DMS79 treated with DMSO at 0.1 percent for 48 hours (cell line): ENCODE data around the gene DOCK9.

ENCODE experiments used
- DNase-seq: peaks from one replicate; lab custom pipeline; 2025; lab: John Stamatoyannopoulos, UW

DOCK9 gene

DNA sequence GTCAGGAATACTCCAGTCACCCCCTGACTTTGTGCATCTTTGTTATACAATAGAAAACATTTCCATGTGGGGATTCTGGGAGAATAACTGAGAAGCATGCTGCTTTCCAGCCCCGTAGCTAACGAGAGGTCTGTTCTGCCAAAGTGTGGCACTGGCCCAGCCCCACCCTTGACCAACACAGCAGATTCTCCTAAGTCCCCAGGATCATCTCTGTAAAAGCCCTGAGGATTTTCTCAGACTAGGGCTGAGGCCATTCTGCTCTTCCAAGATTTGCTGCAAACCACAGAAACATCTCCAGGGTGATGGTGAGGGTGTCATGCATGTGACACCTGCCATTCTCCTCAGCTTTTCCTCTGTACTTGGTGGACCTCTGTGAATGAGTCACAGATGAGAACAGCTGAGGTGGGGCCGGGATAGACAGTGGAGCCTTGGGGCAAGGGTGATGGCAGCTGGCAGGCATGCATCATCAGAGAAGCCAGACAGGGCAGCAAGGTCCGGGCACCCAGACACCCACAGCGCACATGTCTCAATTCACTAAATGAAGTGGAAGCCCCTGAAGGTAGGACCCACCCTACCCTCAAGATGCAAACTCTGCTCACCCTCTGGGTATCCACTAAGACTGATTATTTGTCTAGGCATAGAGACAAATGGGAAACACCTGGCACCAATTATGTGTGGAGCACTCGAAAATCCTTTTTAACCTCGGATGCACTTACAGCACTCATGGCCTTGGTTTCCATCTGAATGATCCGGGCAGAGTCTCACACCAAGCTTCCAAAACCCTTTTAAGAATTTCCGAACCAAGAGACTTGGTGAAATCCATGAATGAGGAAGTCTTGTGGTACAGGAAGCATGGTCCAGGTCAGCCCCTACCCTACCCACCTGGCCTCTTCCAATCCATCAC lies 20.1 kb upstream of the DOCK9 start:
- DNase-seq = peak; percentile 82

DNA sequence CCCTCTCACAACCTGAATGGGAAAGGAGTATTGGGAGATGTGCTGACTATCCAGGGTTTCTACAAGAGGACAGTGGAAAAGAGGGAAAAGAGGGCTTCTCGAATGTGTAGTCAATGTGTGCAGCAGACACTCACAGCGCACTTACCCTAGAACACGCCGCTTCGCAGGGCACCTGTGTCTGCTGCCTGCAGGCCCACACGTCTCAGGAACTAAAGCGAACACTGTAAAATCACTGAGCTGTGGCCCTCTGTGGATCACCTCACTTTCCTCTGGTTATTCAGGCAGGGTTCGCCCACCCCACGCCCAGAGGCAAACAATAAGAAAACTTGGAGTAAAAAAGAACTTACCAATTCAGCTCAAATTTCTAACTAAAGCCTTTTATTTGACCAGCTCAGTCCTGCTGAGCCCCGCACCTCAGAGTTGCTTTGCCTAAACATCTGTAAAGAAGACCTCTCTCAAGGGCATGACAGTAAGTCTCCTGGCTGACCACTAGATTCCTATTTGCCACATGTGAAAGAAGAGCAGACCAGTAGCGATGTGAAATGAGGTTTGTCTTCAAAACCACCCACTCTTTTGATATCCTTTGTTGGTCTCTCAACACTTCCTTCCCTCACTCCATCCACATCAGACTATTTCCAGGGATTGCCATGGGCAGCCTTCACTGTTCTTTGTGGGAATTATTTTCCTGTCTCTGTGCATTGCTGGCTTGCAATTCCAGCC lies 19.3 kb upstream of the DOCK9 start:
- no peak for DNase-seq

DNA sequence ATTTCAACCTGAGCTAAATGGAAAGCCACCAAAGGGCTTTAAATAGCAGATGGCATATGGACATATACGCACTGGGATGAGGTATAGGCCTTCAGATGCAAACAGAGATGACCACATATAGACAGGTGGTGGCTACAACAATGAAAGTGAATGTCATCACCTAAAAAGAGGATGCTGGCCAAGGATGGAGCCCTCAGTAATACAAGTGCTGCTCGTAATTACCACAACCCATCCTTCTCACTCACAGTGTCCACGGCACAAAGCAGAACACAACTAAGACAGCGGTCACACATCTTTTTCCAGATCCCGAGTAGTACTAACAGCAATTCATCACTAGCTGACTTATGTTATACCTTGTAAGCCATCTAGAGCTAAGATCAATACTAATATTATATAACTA lies 18.2 kb upstream of the DOCK9 start:
- DNase-seq = no peak

DNA sequence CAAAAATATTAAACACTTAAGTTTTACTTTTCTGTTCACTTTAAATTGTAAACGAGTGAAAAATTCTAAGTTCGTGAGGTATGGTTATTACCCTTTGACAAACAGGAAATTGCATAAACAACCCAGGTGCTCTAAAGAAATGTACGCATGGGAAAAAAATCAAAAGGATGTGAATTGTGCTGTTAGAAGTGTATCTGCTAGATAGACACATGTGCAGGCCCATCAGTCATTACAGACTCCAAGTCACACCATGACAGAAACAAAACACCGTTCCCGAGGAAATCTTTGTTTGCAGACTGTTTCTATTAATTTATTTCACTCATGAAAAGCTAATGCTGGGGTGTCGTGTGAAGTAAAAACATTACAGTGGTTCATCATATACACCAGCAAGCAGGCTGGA lies 17.0 kb upstream of the DOCK9 start:
- no peak for DNase-seq

DNA sequence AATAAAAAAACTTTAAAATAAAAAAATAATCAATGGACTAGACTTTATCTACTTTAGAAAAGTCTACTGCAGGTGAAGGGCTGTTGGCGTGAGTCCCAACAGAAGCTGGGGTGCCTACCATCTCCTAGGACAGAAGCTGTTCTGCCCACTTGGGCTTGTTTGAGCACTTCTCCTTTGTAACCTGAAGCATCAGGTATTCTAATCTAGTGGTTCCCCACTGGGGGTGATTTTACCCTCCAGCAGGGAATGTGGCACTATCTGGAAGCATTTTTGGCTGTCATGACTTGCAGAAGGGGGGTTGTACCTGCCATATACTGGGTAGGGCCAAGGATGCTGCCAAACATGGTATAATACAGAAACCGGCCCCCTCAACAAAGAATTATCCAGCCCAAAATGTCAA lies 16.2 kb upstream of the DOCK9 start:
- peak; percentile 72 for DNase-seq

DNA sequence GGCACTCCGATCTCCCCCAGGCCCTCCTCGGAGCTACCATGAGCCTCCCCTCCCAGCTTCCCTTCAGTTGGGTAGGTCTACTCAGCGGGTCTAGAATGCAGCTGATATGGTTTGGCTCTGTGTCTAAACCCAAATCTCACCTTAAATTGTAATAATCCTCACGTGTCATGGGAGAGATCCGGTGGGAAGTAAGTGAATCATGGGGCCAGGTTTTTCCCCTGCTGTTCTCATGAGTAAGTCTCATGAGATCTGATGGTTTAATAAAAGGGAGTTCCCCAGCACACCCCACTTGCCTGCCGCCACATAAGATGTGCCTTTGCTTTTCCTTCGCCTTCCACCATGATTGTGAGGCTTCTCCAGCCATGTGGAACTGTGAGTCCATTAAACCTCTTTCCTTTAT lies 14.5 kb upstream of the DOCK9 start:
- DNase-seq = no peak

DNA sequence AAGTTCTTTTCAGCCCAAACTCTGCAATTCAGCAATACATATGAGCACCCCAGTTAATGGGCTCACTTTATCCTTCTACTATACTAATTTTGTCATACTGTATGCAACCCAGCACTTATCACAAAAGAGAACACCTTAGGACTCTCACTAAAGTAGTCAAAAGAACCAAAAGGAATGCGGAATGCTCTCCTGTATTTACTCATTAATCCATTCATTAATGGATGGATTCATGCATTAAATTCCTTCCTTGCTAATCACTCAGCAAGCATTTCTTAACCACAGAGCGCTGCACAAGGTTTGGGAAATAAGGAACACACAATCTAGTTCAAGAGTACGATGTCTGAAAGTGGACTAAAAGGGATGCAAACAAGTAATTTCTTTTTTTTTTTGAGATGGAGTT lies 12.8 kb upstream of the DOCK9 start:
- DNase-seq = no peak

DNA sequence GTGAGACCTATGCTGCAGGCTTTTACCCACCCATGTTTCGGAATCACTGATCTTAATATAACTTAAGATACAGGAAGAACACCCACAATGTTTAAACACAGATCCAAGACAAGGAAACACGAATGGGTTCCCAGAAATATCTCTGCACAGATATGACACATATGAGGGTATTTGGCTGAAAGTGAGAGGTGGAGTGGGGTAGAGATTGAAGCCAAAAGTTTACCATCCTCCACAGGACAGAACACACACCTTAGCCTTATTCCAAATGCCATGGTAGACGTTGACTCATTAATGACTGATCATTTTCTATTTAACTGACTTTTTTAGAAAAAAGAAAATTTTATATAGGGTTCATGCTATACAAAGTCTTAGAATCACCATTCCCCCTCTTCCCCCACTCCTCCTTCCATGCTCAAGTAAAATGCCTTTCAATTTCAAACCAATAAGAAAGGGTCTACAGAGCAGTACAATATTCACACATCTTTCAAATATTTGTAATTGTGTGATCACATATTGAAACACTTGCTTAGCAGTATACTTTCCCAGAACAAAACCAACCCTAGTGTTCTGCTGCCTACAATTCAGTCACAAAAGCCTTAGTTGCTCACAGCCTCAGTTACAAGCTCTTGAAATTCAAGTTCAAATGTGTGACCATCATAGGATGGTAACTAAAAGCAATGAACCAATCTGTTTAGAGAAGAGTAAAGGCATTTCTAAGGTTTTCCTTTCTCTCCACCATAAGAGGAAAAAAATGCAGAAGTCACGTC lies 11.8 kb upstream of the DOCK9 start:
- DNase-seq = no peak

DNA sequence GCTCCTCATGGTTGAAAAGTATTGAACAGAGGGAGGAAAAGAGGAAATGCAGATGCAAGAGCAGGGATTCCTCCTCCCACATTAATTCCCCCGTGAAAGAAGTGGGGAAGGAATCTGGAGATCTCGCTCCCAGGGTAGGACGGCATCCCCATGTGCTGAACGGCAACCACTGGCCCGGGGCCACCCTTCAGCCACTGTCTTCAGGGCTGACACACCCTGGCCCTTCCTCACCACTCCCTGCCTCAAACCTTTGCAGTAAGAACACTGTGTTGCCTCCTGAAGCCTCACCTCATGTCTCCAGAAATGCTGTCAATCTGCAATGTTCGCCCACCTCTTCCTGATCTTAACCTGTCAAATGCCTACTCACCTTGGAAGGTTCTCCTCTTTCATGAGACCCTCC lies 10.9 kb upstream of the DOCK9 start:
- DNase-seq = no peak

DNA sequence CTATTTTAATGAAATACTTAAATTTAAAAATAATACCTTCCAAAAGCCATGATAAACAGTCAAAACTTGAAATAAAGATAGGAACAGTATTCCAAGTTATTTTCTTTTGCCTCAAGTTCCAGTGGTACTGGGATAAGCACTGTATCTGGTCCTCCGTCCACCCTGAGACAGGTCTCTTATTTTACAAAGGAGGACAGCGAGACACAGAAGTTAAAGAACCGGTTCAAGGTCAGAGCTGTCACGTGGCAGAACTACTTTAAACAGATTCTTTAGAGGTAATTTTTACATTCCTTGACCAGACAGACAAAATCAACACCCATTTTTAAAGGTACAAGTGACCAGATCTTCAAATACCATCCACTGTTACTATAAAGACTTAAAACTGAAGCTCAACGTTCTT lies 10.4 kb upstream of the DOCK9 start:
- DNase-seq = no peak

DNA sequence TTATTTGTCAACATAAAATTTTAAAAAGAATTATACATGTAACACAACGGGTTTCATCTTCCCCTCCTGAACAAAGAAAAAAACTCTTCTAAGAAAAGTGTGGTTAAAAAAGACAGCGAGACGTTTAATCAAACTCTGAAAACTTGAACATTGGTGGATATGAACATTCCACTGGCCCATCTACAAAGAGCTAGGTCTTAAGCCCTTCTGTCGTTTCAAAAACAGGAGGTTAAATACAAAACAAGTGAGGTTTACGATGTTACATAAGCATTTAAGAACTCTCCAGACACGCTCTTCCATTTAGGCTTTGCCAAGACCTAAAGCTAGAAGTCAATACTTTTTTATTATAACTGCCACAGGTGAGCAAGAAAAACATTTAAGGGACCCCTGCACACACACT lies 9.4 kb upstream of the DOCK9 start:
- DNase-seq = peak; percentile 67

DNA sequence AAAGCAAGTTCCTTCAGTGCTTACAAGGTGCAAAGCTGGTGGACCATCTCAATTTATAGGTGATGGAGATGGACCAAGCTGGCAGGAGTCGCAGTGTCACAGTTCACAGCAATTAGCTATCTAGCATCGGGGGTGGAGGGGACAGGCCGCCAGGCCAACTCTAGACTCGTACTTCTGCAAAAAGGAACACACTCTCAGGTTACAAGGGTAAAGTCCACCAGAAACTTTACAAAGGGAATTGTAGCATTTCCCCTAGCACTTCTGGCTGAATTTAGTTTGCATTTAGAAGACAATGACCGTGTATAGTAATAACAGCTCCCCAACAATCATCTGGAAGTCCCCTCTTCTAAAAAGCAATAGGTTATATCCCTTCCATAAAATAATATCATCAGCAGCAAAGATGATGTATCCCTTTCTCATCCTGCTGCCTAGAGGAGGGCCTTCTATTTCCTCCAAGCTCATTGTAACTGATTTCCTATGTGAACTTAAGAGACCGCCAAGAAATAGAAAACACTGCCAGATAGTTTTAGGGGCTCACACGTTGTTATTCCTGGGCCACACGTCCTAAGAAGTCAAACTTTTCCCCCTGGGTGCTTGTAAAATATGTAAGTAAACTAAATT lies 8.5 kb upstream of the DOCK9 start:
- no peak for DNase-seq

DNA sequence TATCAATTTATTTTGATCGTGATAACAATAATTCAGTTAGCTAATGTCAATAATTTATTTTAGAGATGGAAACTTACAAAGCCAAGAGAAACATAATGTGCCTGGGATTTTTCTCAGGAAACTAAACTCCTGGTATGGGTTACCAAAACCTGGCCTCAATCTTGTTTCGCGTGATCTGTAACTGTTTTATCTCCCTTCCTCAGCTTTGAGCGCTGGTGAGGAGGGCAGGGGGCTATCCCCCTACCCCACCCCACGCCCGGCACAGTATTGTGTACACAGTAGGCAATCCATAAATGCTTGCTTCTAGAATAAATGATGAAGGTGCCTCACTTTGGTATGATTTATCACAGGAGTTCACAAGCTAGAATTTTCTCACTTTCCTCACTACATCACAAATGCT lies 7.7 kb upstream of the DOCK9 start:
- no peak for DNase-seq

DNA sequence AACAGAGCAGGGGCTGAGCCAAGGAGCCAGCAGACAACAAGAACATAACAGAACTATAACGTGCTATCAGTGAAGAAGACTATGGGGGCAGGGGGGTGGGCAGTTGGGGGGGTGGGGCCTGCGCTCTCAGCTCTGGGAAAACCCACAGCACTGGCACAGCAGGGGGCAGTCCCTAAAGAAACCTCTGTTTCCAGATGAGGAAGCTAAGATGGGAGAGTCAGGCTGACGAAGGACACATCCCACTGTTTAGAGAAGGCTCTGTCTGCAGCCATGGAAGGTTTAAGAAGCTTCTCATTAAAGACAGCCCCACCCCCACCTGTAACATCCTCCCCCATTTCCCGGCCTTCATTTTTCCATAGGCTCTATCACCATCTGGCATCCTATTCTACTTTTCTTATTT lies 7.1 kb upstream of the DOCK9 start:
- DNase-seq = no peak

DNA sequence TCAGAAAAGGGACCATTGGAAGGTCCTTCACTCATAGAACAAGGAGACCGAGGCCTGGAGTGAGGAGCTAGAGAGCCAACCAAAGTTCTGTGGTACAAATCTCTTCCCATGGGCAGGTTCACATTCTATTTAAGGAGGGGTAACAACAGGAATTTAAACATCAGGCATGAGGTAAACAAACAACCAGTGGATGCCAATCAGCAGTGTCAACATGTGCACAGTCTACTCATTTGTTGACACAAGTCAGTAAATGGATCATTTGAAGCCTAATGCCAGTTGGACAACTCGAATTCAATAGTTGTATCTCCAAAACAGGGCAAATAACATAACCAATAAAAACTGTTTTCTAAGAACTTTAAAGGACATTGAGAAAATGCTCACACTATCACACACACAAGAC lies 6.3 kb upstream of the DOCK9 start:
- DNase-seq = no peak

DNA sequence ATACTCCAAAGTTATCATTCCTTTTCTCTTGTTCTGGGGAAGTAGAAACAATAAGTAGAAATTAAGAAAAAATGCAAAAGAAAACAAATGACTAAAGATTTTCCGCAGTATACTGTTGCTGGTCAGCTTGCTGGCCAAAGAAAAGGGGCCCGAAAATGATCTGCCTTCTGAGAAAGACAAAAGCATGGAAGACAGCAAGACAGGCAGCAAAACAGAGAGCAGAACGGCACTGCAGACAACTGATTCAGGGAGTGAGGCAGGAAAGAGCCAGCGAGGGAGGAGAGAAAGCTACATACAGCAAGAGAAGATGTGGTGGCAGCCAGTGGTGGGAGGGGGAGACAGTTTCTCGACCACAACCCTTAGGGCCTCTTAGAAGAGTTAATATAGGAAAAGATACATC lies 5.3 kb upstream of the DOCK9 start:
- no peak for DNase-seq

DNA sequence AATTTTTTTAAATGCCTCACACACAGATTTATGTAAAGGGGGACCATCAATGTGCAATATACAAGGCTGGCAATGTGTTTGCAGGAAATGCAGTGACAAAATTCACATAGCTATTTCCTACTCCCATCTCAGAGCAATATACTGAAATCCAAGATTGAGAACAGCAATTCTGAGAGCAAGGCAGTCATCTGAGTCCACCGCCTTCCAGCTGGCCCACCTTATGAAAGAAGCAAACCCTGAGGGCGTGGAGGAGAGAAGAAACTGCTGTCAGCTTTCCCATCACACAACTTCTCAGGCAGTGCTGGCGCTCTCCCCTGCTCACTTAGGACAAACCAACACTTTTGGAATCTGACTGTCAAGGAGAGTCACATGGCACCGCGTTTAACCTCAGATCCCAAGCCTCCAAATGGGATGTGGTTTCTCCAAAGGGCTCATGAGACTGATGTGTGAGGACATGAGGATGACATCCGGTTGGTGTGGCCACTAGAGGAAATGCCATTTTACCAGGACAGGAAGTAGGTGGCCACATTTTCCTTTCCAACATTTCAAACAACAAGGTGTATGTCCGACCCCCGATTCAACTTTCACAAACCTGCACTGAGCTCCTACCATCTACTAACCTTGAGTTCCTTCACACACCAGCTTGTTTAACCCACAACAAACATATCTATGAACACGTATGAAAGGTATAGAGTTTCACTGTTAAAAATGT lies 3.7 kb upstream of the DOCK9 start:
- DNase-seq = no peak

DNA sequence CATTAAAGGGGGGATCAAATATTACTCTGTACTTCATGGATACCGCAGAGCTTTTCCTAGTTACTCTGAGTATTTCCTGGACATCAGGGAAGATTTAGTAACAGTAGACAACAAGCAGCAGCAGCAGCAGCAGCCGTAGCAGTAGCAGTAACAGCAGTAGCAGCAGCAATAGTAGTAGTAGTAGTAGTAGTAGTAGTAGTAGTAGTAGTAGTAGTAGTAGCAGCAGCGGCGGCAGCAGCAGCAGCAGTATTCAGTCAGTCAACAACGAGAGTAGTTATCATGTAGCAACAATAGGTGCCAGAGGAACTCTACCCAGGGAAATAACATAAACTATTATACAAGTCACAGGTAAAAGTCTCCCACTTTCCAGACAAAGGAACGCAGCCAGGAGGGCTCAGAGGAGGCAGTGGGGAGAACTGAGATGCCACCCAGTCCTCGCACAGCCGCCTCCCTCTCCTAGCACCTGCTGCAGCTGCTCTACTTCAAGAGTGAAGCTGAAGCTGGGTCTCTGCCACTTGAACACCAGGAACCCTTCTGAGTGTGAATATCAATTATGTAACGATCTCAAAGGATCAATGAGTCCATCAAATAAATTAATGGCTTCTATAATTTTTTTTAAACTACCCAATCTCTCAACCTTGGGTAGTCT lies 1.3 kb upstream of the DOCK9 start:
- DNase-seq = peak; percentile 72

DNA sequence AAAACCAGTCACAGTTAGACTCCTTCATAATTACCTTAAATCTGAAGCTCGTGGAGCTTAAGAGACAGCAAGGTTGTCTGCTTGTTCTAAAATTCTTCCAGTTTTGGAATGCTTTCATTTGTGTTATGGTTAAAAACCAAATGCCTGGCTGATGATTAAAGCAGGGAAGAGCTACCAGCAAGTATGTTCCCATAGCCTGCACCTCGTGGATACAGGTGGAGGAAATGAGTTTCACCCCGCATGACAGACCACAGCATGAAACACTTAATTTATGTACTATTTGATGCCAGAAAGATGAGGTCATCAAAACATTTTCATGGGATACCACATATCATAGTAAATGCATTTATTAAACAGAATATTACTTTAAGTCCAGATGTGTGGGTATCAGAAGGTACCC lies 416 bp upstream of the DOCK9 start:
- DNase-seq = no peak

DNA sequence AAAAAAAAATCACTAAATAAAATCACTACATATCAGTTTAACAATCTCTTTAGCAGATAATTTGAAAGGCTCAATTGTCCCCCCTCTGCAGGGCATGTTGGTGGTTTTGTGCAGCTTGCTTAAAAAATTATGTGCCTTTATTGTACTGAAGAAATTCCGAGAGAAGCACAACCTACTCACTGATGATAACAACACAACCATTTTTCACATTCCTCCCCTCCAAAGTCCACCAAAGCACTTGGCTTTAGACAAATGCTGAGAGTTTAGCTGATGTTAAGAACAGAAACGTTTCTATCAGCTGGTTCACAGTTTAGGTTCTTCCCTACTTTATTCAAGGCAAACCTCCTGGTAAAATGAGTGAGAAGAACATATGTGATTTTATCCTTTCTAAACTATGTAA lies 923 bp downstream of the DOCK9 start:
- DNase-seq = no peak

DNA sequence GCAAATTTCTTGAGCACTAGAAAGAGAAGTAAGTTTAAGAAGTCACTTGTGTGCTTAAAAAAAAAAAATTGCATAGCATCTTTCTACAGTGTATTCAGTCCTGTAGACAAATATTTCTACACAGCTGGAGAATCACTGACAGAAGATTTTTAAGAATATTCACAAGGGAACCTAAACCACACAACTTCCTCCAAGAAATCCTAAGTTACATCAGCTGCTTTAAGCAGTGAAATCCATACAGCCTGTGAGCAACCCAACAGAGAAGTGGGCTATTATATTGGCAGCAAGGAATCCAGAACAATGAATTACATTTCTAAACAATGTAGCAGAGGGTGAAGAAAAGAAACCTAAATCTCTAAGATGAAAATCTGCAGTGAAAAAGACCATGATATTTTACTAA lies 1.5 kb downstream of the DOCK9 start:
- no peak for DNase-seq
